KMS-11 (cell line): ENCODE results near the gene PRR32.

Experiments used
- H2AFZ ChIP-seq: fragments of 200-600 bp; sonication (generic); 2 replicates; pipeline ENCODE4 v1.6.1; 2016; ENCODE audit warnings: antibody characterized with exemption, mixed run types, low read depth
- H3K27ac ChIP-seq: fragments of 200-600 bp; sonication (generic); 2 replicates; pipeline ENCODE4 v1.6.1; 2016; ENCODE audit warnings: mild to moderate bottlenecking, mixed run types
- H3K27me3 ChIP-seq: fragments of 200-600 bp; sonication (generic); 2 replicates; pipeline ENCODE4 v1.6.1; 2017; ENCODE audit warnings: mild to moderate bottlenecking, low read depth, mixed run types, moderate library complexity; ENCODE audit not compliant: insufficient read depth
- H3K36me3 ChIP-seq: fragments of 200-600 bp; sonication (generic); 2 replicates; pipeline ENCODE4 v1.6.1; 2017; ENCODE audit warnings: mild to moderate bottlenecking, mixed run types; ENCODE audit not compliant: insufficient read depth
- H3K4me1 ChIP-seq: fragments of 200-600 bp; sonication (generic); 2 replicates; pipeline ENCODE4 v1.6.1; 2016; ENCODE audit warnings: mild to moderate bottlenecking, low read depth, mixed run types; ENCODE audit not compliant: poor library complexity, severe bottlenecking
- H3K4me2 ChIP-seq: fragments of 200-600 bp; sonication (generic); 2 replicates; pipeline ENCODE4 v1.7.0; 2016; ENCODE audit warnings: mild to moderate bottlenecking, mixed run types
- H3K4me3 ChIP-seq: fragments of 200-600 bp; sonication (generic); IDR thresholded peaks from 2 replicates; pipeline ENCODE4 v1.6.1; 2017; ENCODE audit warnings: low read depth, low read length, mixed read lengths; ENCODE audit not compliant: insufficient read depth
- H3K79me2 ChIP-seq: fragments of 200-600 bp; sonication (generic); 2 replicates; pipeline ENCODE4 v1.6.1; 2016; ENCODE audit warnings: low read depth, mixed run types; ENCODE audit not compliant: insufficient read depth
- H3K9ac ChIP-seq: fragments of 200-600 bp; sonication (generic); 2 replicates; pipeline ENCODE4 v1.6.1; 2016; ENCODE audit warnings: mild to moderate bottlenecking, mixed run types
- H4K20me1 ChIP-seq: fragments of 200-600 bp; sonication (generic); 2 replicates; pipeline ENCODE4 v1.6.1; 2016; ENCODE audit warnings: mild to moderate bottlenecking, mixed run types; ENCODE audit not compliant: insufficient read depth
- TF ChIP-seq, protein P1 (sequence below): fragments of 200-600 bp; sonication (generic); conservative IDR thresholded peaks from 2 replicates; pipeline ENCODE4 v1.6.1; 2017; ENCODE audit warnings: low read depth, mild to moderate bottlenecking, antibody characterized with exemption, low read length, moderate library complexity, mixed read lengths

The PRR32 gene

DNA sequence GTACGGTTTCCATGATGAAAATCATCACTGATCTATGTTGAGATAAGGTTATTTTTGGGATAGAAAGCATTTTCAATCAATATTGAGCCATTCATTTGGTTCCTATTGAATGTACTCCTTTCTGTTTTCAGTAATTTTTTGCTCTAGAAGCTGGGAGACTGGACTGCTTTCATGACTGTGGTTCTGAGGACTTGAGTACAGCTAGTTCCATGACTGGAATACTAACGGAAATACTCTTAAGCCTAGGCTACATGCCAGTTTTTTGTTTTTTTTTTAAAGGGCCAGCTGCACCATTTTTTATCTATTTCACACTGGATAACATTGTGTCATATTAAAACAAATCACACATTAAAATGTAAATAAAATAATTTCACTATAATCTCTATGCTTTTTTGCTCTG, 16.7 kb downstream of the PRR32 start:
- Histone ChIP-seq H3K27me3 (no peaks in the 10 kb centered on the region), H2AFZ (no peak overlapping the region), H3K27ac (no peak overlapping the region), H3K79me2 (no peaks in the 10 kb centered on the region), H4K20me1 (no peaks in the 10 kb centered on the region), H3K36me3 (no peaks in the 10 kb centered on the region), H3K4me3 (no peak overlapping the region), H3K9ac (no peak overlapping the region), H3K4me1 (no peaks in the 10 kb centered on the region), H3K4me2 (no peak overlapping the region)
- TF ChIP-seq, protein P1, sequence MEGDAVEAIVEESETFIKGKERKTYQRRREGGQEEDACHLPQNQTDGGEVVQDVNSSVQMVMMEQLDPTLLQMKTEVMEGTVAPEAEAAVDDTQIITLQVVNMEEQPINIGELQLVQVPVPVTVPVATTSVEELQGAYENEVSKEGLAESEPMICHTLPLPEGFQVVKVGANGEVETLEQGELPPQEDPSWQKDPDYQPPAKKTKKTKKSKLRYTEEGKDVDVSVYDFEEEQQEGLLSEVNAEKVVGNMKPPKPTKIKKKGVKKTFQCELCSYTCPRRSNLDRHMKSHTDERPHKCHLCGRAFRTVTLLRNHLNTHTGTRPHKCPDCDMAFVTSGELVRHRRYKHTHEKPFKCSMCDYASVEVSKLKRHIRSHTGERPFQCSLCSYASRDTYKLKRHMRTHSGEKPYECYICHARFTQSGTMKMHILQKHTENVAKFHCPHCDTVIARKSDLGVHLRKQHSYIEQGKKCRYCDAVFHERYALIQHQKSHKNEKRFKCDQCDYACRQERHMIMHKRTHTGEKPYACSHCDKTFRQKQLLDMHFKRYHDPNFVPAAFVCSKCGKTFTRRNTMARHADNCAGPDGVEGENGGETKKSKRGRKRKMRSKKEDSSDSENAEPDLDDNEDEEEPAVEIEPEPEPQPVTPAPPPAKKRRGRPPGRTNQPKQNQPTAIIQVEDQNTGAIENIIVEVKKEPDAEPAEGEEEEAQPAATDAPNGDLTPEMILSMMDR = no peak

DNA sequence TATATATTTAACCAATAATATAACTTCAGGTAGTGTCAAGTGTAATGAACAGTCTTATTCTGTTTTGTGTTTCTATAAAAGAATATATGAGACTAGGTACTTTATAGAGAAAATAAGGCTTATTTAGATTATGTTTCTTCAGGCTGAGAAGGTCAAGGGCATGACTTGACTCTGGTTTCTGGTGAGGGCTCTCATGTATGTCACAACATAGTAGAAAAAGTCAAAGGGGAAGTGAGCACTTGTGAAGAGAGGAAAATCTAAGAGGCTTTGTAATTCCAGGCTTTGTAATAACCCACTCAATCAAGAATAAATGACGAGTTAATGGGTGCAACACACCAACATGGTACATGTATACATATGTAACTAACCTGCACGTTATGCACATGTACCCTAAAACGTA, 27.6 kb downstream of the PRR32 start:
- H3K4me3 ChIP-seq = no peak overlapping the region
- no peak overlapping the region for H3K4me2 ChIP-seq
- no peaks in the 10 kb centered on the region for H3K36me3 ChIP-seq
- H3K27ac ChIP-seq = no peak overlapping the region
- H3K4me1 ChIP-seq = no peaks in the 10 kb centered on the region
- H3K9ac ChIP-seq = no peak overlapping the region
- no peaks in the 10 kb centered on the region for H4K20me1 ChIP-seq
- H3K79me2 ChIP-seq = no peaks in the 10 kb centered on the region
- no peak overlapping the region for H2AFZ ChIP-seq
- TF ChIP-seq, protein P1 = no peak
- H3K27me3 ChIP-seq = no peaks in the 10 kb centered on the region

- H3K4me3 ChIP-seq = no peak overlapping the region
- TF ChIP-seq, protein P1 = no peak
- H3K4me1 ChIP-seq = no peaks in the 10 kb centered on the region
- H3K27ac ChIP-seq = no peak overlapping the region
- no peaks in the 10 kb centered on the region for H4K20me1 ChIP-seq
- H3K4me2 ChIP-seq = no peak overlapping the region
- H3K79me2 ChIP-seq = no peaks in the 10 kb centered on the region
- H3K36me3 ChIP-seq = no peaks in the 10 kb centered on the region
- H3K27me3 ChIP-seq = no peaks in the 10 kb centered on the region
- H2AFZ ChIP-seq = no peak overlapping the region
- no peak overlapping the region for H3K9ac ChIP-seq
These were observed 36.5 kb downstream of the PRR32 start for GRCh38 chrX:126855839-126856524.
